SK-N-SH (cell line): ENCODE measurements around the gene GALNS. TPM values are rescaled to one million over a fixed set of nuclear protein-coding genes. Genes with fewer than 3 reads are reported as not detected.

ENCODE experiments used
- CTCF ChIA-PET: fragments of 300-600, 350-600 bp; formaldehyde crosslinking; extraction: SDS; loops from one replicate; lab custom pipeline; 2021; lab: Yijun Ruan, JAX
- POLR2A ChIA-PET: fragments of 350-600 bp; sonication (Branson Sonifier 250); formaldehyde crosslinking; extraction: SDS; loops from one replicate; lab custom pipeline; 2020; ENCODE audit warnings: antibody characterized with exemption, inconsistent platforms; lab: Yijun Ruan, JAX
- DNase-seq: peaks from one replicate; pipeline ENCODE4 v3.0.0; 2012
- H2AFZ ChIP-seq: fragments of 200-600 bp; sonication (generic); 2 replicates; pipeline ENCODE4 v1.8.1; 2016; ENCODE audit warnings: antibody characterized with exemption, mild to moderate bottlenecking, low read depth
- H3F3A ChIP-seq: fragments of 200-600 bp; sonication (generic); replicated peaks from 2 replicates; pipeline ENCODE3; 2016; ENCODE audit warnings: antibody characterized with exemption, mild to moderate bottlenecking; ENCODE audit not compliant: insufficient read depth
- H3K27ac ChIP-seq, 2 experiments: fragments of 200-500 bp in 1 of 2; fragments of 200-600 bp in 1 of 2; sonication (Bioruptor generic) in 1 of 2; sonication (generic), shearing (Covaris generic) in 1 of 2; 2 replicates each; pipeline versions ENCODE4 v1.5.1 to v1.6.1; 2014 to 2016; ENCODE audit warnings: low read depth in 2 of 2, inconsistent platforms in 1 of 2, low read length in 1 of 2, mild to moderate bottlenecking in 1 of 2, mixed read lengths in 1 of 2
- H3K27me3 ChIP-seq: fragments of 200-600 bp; sonication (generic), shearing (Covaris generic); 2 replicates; pipeline ENCODE4 v1.6.1; 2016; ENCODE audit warnings: mixed run types; ENCODE audit not compliant: insufficient read depth
- H3K36me3 ChIP-seq, 2 experiments: fragments of 200-500 bp in 1 of 2; fragments of 200-600 bp in 1 of 2; sonication (Bioruptor generic) in 1 of 2; sonication (generic) in 1 of 2; replicated peaks in 1 of 2; 2 replicates each; pipeline versions ENCODE3 to v1.5.1; 2014 to 2016; ENCODE audit warnings: low read length in 1 of 2, mild to moderate bottlenecking in 1 of 2; ENCODE audit not compliant: insufficient read depth in 2 of 2, control insufficient read depth in 1 of 2
- H3K4me1 ChIP-seq, 2 experiments: fragments of 200-500 bp in 1 of 2; fragments of 200-600 bp in 1 of 2; sonication (Bioruptor generic) in 1 of 2; sonication (generic), shearing (Covaris generic) in 1 of 2; 2 replicates each; pipeline versions ENCODE4 v1.5.1 to v1.6.1; 2014 to 2016; ENCODE audit warnings: low read depth in 1 of 2, low read length in 1 of 2, mixed run types in 1 of 2; ENCODE audit not compliant: insufficient read depth in 2 of 2, control insufficient read depth in 1 of 2
- H3K4me2 ChIP-seq: fragments of 200-600 bp; sonication (generic), shearing (Covaris generic); 2 replicates; pipeline ENCODE4 v1.6.1; 2017; ENCODE audit warnings: mixed run types
- H3K4me3 ChIP-seq, 2 experiments: fragments of 200-500 bp in 1 of 2; fragments of 200-600 bp in 1 of 2; sonication (Bioruptor generic) in 1 of 2; sonication (generic), shearing (Covaris generic) in 1 of 2; 2 replicates each; pipeline versions ENCODE4 v1.5.1 to v1.8.1; 2014 to 2016; ENCODE audit warnings: low read depth in 2 of 2, inconsistent platforms in 1 of 2, low read length in 1 of 2, mild to moderate bottlenecking in 1 of 2, mixed read lengths in 1 of 2, moderate library complexity in 1 of 2
- H3K79me2 ChIP-seq: fragments of 200-600 bp; sonication (generic); 2 replicates; pipeline ENCODE4 v1.8.1; 2017; ENCODE audit warnings: mild to moderate bottlenecking; ENCODE audit not compliant: insufficient read depth
- H3K9ac ChIP-seq: fragments of 200-600 bp; sonication (generic); 2 replicates; pipeline ENCODE4 v1.6.1; 2017; ENCODE audit warnings: mixed run types
- H3K9me2 ChIP-seq: fragments of 200-600 bp; sonication (generic); 2 replicates; pipeline ENCODE4 v1.6.1; 2017; ENCODE audit warnings: mixed run types
- H3K9me3 ChIP-seq: fragments of 200-600 bp; sonication (generic); 2 replicates; pipeline ENCODE4 v1.6.1; 2017; ENCODE audit warnings: mixed run types, mild to moderate bottlenecking, moderate library complexity
- H4K20me1 ChIP-seq: fragments of 200-600 bp; sonication (generic); 2 replicates; pipeline ENCODE4 v1.6.1; 2017; ENCODE audit warnings: mild to moderate bottlenecking, mixed run types; ENCODE audit not compliant: insufficient read depth
- CHD2 ChIP-seq: fragments of 150-350 bp; IDR thresholded peaks from 2 replicates; pipeline ENCODE4 v1.6.1; 2018; ENCODE audit warnings: low read length; ENCODE audit not compliant: partially characterized antibody
- ELF1 ChIP-seq: IDR thresholded peaks from 2 replicates; pipeline ENCODE4 v1.4.0; 2012
- FOXM1 ChIP-seq: IDR thresholded peaks from 2 replicates; pipeline ENCODE4 v1.4.0; 2012; ENCODE audit warnings: low read depth, mild to moderate bottlenecking
- GATA2 ChIP-seq: sonication (generic); formaldehyde crosslinking; IDR thresholded peaks from 2 replicates; pipeline ENCODE4 v1.5.0; 2020; ENCODE audit warnings: mild to moderate bottlenecking, missing genetic modification reagents
- IRF3 ChIP-seq: fragments of 150-350 bp; IDR thresholded peaks from 2 replicates; pipeline ENCODE4 v1.6.1; 2016; ENCODE audit warnings: mild to moderate bottlenecking, low read depth, low read length
- MEF2A ChIP-seq: IDR thresholded peaks from 2 replicates; pipeline ENCODE4 v1.4.0; 2012; ENCODE audit warnings: low read depth, borderline replicate concordance
- NFIC ChIP-seq: IDR thresholded peaks from 2 replicates; pipeline ENCODE4 v1.4.0; 2012; ENCODE audit warnings: borderline replicate concordance
- NRF1 ChIP-seq: IDR thresholded peaks from 2 replicates; pipeline ENCODE4 v1.6.1; 2012; ENCODE audit warnings: low read depth, mild to moderate bottlenecking, low read length
- RAD21 ChIP-seq: IDR thresholded peaks from 2 replicates; pipeline ENCODE4 v1.6.1; 2012; ENCODE audit warnings: mild to moderate bottlenecking, low read length
- RCOR1 ChIP-seq: fragments of 150-350 bp; IDR thresholded peaks from 2 replicates; pipeline ENCODE4 v1.6.1; 2017; ENCODE audit warnings: antibody characterized with exemption, low read length
- RXRA ChIP-seq: IDR thresholded peaks from 2 replicates; pipeline ENCODE4 v1.4.0; 2012; ENCODE audit warnings: low read depth, mild to moderate bottlenecking, borderline replicate concordance
- USF2 ChIP-seq: fragments of 150-350 bp; IDR thresholded peaks from 2 replicates; pipeline ENCODE4 v1.6.1; 2017; ENCODE audit warnings: antibody characterized with exemption, low read length, low read depth, borderline replicate concordance
- WGBS: methylation state at CpG from one replicate; pipeline ENCODE4 v1.1.6; 2017; ENCODE audit warnings: low lambda C conversion rate; 5-methylcytosine and 5-hydroxymethylcytosine counted together
- polyA plus RNA-seq, 3 experiments: library from polyadenylated mRNA; depleted of rRNA; stranded (reverse); fragments of >200 nt; gene quantifications; 2 replicates each; pipeline ENCODE4 v1.2.3, GENCODE V29; 2012

The GALNS gene
- polyA plus RNA-seq, 1 of the 3 experiments (the other 2 are of a cell fraction) = 16.5 TPM

GRCh38 chr16:88828711-88829110, 28.0 kb downstream of the GALNS start:
- no peak for DNase-seq
- no peak overlapping the region for H3K9ac ChIP-seq
- no peak overlapping the region for H3K27ac ChIP-seq
- no peak overlapping the region for H2AFZ ChIP-seq
- no peaks in the 10 kb centered on the region for H3K9me3 ChIP-seq
- 90% methylated on average over 17 of the region's 24 CpGs for WGBS
- H3K27me3 ChIP-seq = no peaks in the 10 kb centered on the region
- no peaks in the 10 kb centered on the region for H3F3A ChIP-seq
- no peak overlapping the region for H3K4me3 ChIP-seq
- H3K4me1 ChIP-seq = no peaks in the 10 kb centered on the region
- no peaks in the 10 kb centered on the region for H4K20me1 ChIP-seq
- no peaks in the 10 kb centered on the region for H3K79me2 ChIP-seq
- ChIA-PET CTCF (interaction anchor here (2.9 kb wide), 1 partner anchor 12 kb away, joined by 15 read pairs; no protein-coding TSS in a partner anchor), POLR2A (no interaction called here)
- H3K9me2 ChIP-seq = no peaks in the 10 kb centered on the region
- H3K36me3 ChIP-seq = peaks cover 0 to 12% of the 10 kb centered on the region in 2 experiments
- no peak overlapping the region for H3K4me2 ChIP-seq
- no peak for TF ChIP-seq CHD2
- TF ChIP-seq, all 33 proteins: peak for 0

DNA sequence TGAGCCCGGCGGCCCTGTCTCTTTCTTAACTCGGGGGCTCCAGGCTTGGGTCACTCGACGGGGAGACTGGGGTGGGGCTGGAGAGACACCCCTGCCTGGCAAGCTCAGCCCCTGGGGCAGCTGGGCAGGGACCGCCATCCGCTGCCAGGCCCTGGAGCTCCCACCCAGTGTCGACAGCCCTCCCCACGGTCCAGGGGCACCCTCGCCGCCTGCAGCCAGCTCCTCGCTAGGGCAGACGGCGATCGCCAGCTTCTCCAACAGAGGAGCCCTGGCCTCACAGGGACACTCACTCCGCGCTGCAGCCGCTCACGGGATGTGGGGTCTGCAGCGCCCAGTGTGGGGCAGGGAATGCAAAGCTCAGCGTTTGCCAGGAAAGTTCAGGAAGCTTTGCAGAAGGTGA, 29.0 kb downstream of the GALNS start:
- no peaks in the 10 kb centered on the region for H3K27me3 ChIP-seq
- H2AFZ ChIP-seq = no peak overlapping the region
- H3F3A ChIP-seq = no peaks in the 10 kb centered on the region
- no peak overlapping the region for H3K9ac ChIP-seq
- no peak for DNase-seq
- 92% methylated on average over 10 of the region's 21 CpGs for WGBS
- H4K20me1 ChIP-seq = no peaks in the 10 kb centered on the region
- H3K4me2 ChIP-seq = no peak overlapping the region
- no peaks in the 10 kb centered on the region for H3K9me3 ChIP-seq
- H3K4me3 ChIP-seq = no peak overlapping the region
- TF ChIP-seq NFIC = no peak
- no peaks in the 10 kb centered on the region for H3K4me1 ChIP-seq
- H3K36me3 ChIP-seq = peaks cover 0 to 14% of the 10 kb centered on the region in 2 experiments
- H3K27ac ChIP-seq = no peak overlapping the region
- H3K9me2 ChIP-seq = no peaks in the 10 kb centered on the region
- ChIA-PET CTCF (interaction anchor here (1.6 to 2.9 kb wide), 2 partner anchors 11 to 15 kb away, joined by 6 to 15 read pairs; no protein-coding TSS in a partner anchor), POLR2A (no interaction called here)
- no peaks in the 10 kb centered on the region for H3K79me2 ChIP-seq

- H3F3A ChIP-seq = no peaks in the 10 kb centered on the region
- H3K4me1 ChIP-seq = no peaks in the 10 kb centered on the region
- peaks cover 0 to 19% of the 10 kb centered on the region in 2 experiments for H3K36me3 ChIP-seq
- H3K9ac ChIP-seq = no peak overlapping the region
- H3K4me3 ChIP-seq = no peak overlapping the region
- 88% methylated on average over 13 of the region's 26 CpGs for WGBS
- no peaks in the 10 kb centered on the region for H3K9me2 ChIP-seq
- H3K27me3 ChIP-seq = no peaks in the 10 kb centered on the region
- H3K79me2 ChIP-seq = no peaks in the 10 kb centered on the region
- H3K4me2 ChIP-seq = no peak overlapping the region
- no peaks in the 10 kb centered on the region for H4K20me1 ChIP-seq
- H2AFZ ChIP-seq = no peak overlapping the region
- no peak for TF ChIP-seq RXRA
- TF ChIP-seq ELF1 = no peak
- no peak for TF ChIP-seq MEF2A
- no peak for TF ChIP-seq RCOR1
- no peak for TF ChIP-seq NRF1
- no peak for TF ChIP-seq USF2
- TF ChIP-seq IRF3 = no peak
- TF ChIP-seq RAD21 = no peak
- TF ChIP-seq GATA2 (CRISPR knock-in tag) = no peak
- no peak for TF ChIP-seq CHD2
- TF ChIP-seq FOXM1 = no peak
- no peaks in the 10 kb centered on the region for H3K9me3 ChIP-seq
- ChIA-PET CTCF (interaction anchor here (0.8 to 2.9 kb wide), 5 partner anchors 10 to 341 kb away, joined by 3 to 15 read pairs (median 3); partner anchors contain the start of gene APRT), POLR2A (no interaction called here)
- DNase-seq = no peak
- H3K27ac ChIP-seq = no peak overlapping the region
Measured at GRCh38 chr16:88826070-88826840, 30.5 kb downstream of the GALNS start.
